ENCODE results near the gene SIAH1. TPM values are rescaled to one million over a fixed set of nuclear protein-coding genes. Genes with fewer than 3 reads are reported as not detected.

Gene SIAH1
- total and polyA plus RNA-seq, 9 of the 15 experiments (the other 6 are each of a cell fraction or from before 2014, with no cell fraction given) = 4.1 to 14.3 (median 12.5) TPM

DNA sequence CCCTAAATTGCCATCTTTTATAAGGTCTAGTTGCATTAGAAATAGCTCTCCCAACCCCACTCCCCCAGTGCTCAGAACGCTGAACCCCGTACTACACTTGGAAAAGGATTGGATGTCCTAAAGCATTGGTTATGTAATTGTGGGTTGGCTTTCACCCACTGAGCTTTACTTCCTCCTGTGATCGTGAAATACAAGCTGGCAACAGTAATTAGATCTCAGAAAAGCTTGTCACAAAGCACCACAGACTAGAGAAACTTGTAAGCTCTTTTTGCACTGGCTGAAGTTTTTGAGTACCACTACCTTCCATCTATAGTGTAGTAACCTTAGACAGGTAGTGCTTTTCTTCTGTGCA, 54.4 kb downstream of the SIAH1 start:
- Histone ChIP-seq H3K27me3 (ENCODE audit: control insufficient read depth in 2 of 2, insufficient read depth in 2 of 2, low read length in 2 of 2) (no peaks in the 10 kb centered on the region), H3K4me1 (replicated peaks in 1 of 2; ENCODE audit: control insufficient read depth in 2 of 2, insufficient read depth in 2 of 2, low read length in 2 of 2) (no peaks in the 10 kb centered on the region), H2AFZ (ENCODE audit: low read depth, low read length) (no peak overlapping the region), H3K9ac (ENCODE audit: insufficient read depth in 1 of 2, low read depth in 2 of 2, low read length in 2 of 2) (no peak overlapping the region), H3K79me2 (ENCODE audit: control insufficient read depth, insufficient read depth, low read length) (no peaks in the 10 kb centered on the region), H3K9me1 (ENCODE audit: control insufficient read depth, insufficient read depth, low read length) (no peaks in the 10 kb centered on the region), H4K20me1 (replicated peaks; ENCODE audit: control insufficient read depth, insufficient read depth, low read length) (no peaks in the 10 kb centered on the region), H3K4me3 (no peak overlapping the region), H3K27ac (ENCODE audit: extremely low read depth, low read depth, low read length) (no peak overlapping the region), H3K9me3 (replicated peaks; ENCODE audit: control insufficient read depth, insufficient read depth, low read depth, low read length) (no peaks in the 10 kb centered on the region), H3K36me3 (ENCODE audit: control insufficient read depth, insufficient read depth, low read length) (peaks cover 31% of the 10 kb centered on the region; the same call in 2 of the 3 replicates), H3K4me2 (ENCODE audit: insufficient read depth, low read length) (no peak overlapping the region)
- ATAC-seq (no peak), FAIRE-seq (no peak), DNase-seq (ENCODE audit: extremely low read depth in 1 of 4, low spot score in 3 of 4) (no peak)
- intact Hi-C loops (cut with micrococcal nuclease) (no loop called here), in situ Hi-C loops (cut with MboI) (no loop called here)
- BruUV-seq (replicated peaks) = no TSS peak
- CTCF ChIA-PET (ENCODE audit: low intra/inter-chr PET ratio) = no interaction called here
- POLR2A ChIA-PET = interaction anchor here (0.8 kb wide), 1 partner anchor 9 kb away, joined by 3 read pairs; no protein-coding TSS in a partner anchor
- 83% methylated on average over 3 of the region's 3 CpGs for WGBS (ENCODE audit: insufficient coverage, low coverage, missing lambda C conversion rate)
- TF ChIP-seq PCBP2 (IDR thresholded peaks at IDR 0.05; ENCODE audit: low read depth, low read length, poor library complexity, severe bottlenecking) = no peak
- no peak for TF ChIP-seq ZNF140 (CRISPR knock-in tag; IDR thresholded peaks at IDR 0.05)
- no peak for TF ChIP-seq ZKSCAN8 (CRISPR knock-in tag; IDR thresholded peaks at IDR 0.05)
- TF ChIP-seq, protein P1, sequence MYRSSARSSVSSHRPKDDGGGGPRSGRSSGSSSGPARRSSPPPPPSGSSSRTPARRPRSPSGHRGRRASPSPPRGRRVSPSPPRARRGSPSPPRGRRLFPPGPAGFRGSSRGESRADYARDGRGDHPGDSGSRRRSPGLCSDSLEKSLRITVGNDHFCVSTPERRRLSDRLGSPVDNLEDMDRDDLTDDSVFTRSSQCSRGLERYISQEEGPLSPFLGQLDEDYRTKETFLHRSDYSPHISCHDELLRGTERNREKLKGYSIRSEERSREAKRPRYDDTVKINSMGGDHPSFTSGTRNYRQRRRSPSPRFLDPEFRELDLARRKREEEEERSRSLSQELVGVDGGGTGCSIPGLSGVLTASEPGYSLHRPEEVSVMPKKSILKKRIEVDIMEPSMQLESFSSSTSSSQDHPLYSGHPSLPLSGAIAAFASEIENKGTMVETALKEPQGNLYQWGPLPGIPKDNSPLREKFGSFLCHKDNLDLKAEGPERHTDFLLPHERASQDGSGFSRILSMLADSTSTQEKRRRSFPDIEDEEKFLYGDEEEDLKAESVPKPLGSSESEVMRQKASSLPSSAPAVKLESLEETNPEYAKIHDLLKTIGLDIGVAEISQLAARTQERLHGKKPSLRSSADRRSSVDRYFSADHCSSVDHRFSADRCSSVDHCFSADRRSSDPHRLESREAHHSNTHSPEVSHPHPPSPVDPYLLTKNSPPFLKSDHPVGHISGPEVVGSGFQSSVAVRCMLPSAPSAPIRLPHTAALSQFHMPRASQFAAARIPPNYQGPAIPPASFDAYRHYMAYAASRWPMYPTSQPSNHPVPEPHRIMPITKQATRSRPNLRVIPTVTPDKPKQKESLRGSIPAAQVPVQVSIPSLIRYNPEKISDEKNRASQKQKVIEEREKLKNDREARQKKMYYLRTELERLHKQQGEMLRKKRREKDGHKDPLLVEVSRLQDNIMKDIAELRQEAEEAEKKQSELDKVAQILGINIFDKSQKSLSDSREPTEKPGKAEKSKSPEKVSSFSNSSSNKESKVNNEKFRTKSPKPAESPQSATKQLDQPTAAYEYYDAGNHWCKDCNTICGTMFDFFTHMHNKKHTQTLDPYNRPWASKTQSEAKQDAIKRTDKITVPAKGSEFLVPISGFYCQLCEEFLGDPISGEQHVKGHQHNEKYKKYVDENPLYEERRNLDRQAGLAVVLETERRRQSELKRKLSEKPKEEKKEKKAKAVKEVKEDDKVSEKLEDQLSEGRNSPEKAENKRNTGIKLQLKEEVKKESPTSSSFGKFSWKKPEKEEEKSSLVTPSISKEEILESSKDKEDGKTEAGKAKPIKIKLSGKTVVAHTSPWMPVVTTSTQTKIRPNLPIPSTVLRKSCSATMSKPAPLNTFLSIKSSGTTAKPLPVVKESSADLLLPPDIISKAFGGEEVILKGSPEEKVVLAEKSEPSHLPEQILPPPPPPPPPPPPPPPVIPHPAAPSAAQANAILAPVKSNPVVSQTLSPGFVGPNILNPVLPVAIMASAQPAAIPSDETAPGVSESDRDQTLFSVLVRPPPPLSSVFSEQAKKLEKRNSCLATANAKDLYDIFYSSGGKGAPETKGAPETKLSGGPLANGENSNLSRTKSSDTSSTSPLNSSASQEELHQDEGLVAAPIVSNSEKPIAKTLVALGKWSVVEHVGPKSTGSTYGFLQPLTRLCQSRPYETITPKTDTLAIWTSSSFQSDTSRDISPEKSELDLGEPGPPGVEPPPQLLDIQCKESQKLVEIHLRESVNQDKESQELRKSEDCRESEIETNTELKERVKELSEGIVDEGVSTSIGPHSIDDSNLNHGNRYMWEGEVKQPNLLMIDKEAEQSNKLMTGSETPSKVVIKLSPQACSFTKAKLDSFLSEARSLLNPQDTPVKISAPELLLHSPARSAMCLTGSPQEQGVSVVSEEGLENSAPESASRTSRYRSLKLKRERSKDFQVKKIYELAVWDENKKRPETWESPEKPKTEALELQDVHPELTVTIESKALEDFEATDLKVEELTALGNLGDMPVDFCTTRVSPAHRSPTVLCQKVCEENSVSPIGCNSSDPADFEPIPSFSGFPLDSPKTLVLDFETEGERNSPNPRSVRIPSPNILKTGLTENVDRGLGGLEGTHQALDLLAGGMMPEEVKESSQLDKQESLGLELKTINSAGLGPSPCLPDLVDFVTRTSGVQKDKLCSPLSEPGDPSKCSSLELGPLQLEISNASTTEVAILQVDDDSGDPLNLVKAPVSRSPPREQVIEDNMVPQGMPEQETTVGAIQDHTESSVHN (IDR thresholded peaks at IDR 0.05; ENCODE audit: borderline replicate concordance in 1 of 2, low read depth in 1 of 2) = no peak
- TF ChIP-seq PHB (CRISPR knock-in tag; IDR thresholded peaks at IDR 0.05) = no peak
- no peak for TF ChIP-seq SAFB2 (IDR thresholded peaks at IDR 0.05; ENCODE audit: borderline replicate concordance, low read depth, low read length, severe bottlenecking)
- TF ChIP-seq, protein P2, sequence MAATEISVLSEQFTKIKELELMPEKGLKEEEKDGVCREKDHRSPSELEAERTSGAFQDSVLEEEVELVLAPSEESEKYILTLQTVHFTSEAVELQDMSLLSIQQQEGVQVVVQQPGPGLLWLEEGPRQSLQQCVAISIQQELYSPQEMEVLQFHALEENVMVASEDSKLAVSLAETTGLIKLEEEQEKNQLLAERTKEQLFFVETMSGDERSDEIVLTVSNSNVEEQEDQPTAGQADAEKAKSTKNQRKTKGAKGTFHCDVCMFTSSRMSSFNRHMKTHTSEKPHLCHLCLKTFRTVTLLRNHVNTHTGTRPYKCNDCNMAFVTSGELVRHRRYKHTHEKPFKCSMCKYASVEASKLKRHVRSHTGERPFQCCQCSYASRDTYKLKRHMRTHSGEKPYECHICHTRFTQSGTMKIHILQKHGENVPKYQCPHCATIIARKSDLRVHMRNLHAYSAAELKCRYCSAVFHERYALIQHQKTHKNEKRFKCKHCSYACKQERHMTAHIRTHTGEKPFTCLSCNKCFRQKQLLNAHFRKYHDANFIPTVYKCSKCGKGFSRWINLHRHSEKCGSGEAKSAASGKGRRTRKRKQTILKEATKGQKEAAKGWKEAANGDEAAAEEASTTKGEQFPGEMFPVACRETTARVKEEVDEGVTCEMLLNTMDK (IDR thresholded peaks at IDR 0.05; ENCODE audit: borderline replicate concordance, insufficient read depth, low read depth, low read length, poor library complexity, severe bottlenecking) = no peak
- TF ChIP-seq TRIM28 (IDR thresholded peaks at IDR 0.05) = no peak
- TF ChIP-seq ARID1B (IDR thresholded peaks at IDR 0.05) = no peak

Measured in K562 (cell line).